22Rv1 (cell line): ENCODE measurements around the gene SSMEM1.
"Not testable (repeated sequence)": the region's sequence is repeated elsewhere in the genome, so short reads cannot be mapped to it uniquely, and the experiment has no call there.

Source experiments
- CTCF ChIP-seq: fragments of 450-650 bp; IDR thresholded peaks from 2 replicates; pipeline ENCODE4 v1.5.1; 2017; ENCODE audit warnings: mild to moderate bottlenecking
- ZFX ChIP-seq: fragments of 450-650 bp; IDR thresholded peaks from 2 replicates; pipeline ENCODE4 v1.6.1; 2017; ENCODE audit warnings: antibody characterized with exemption, borderline replicate concordance

GRCh38 chr7:130236361-130236760 is 28.7 kb downstream of the SSMEM1 start:
- not testable (repeated sequence) for TF ChIP-seq CTCF, ZFX
